ENCODE measurements around the gene RASL11A.
"Not testable (repeated sequence)": the region's sequence is repeated elsewhere in the genome, so short reads cannot be mapped to it uniquely, and the experiment has no call there.

Gene RASL11A

GRCh38 chr13:27270594-27271520 lies at the start of gene RASL11A:
RASL11A (plus strand) TSS chr13:27270830; CDS start chr13:27270945, 115 bp downstream.
- peak; percentile 24 to 59 for DNase-seq (ENCODE audit: low read depth in 2 of 2)

GRCh38 chr13:27222100-27222499 lies 48.5 kb upstream of the RASL11A start:
- DNase-seq (ENCODE audit: low read depth in 2 of 2): not testable (repeated sequence)

- DNase-seq (ENCODE audit: low read depth in 2 of 2): no peak
Measured at GRCh38 chr13:27226991-27227390, 43.6 kb upstream of the RASL11A start.

GRCh38 chr13:27228131-27228530 lies 42.5 kb upstream of the RASL11A start:
- DNase-seq (ENCODE audit: low read depth in 2 of 2): no peak

- no peak for DNase-seq (ENCODE audit: low read depth in 2 of 2)
Measured at GRCh38 chr13:27229642-27230041, 41.0 kb upstream of the RASL11A start.

GRCh38 chr13:27233964-27234363 lies 36.7 kb upstream of the RASL11A start:
- DNase-seq (ENCODE audit: low read depth in 2 of 2): no peak

- no peak for DNase-seq (ENCODE audit: low read depth in 2 of 2)
Measured at GRCh38 chr13:27236478-27236877, 34.2 kb upstream of the RASL11A start.

GRCh38 chr13:27242702-27243101 lies 27.9 kb upstream of the RASL11A start:
- DNase-seq (ENCODE audit: low read depth in 2 of 2): no peak

- DNase-seq (ENCODE audit: low read depth in 2 of 2): no peak
Measured at GRCh38 chr13:27245610-27246009, 25.0 kb upstream of the RASL11A start.

GRCh38 chr13:27250833-27251165 lies 19.8 kb upstream of the RASL11A start:
- DNase-seq (ENCODE audit: low read depth in 2 of 2): no peak

GRCh38 chr13:27251166-27252091 lies 19.2 kb upstream of the RASL11A start, which contains the start of gene RPL21:
RPL21 (plus strand) TSS chr13:27251558; CDS start chr13:27253777, 2,219 bp downstream.
- DNase-seq (ENCODE audit: low read depth in 2 of 2): peak; percentile 84 to 85

GRCh38 chr13:27252467-27252866 lies 18.2 kb upstream of the RASL11A start:
- no peak for DNase-seq (ENCODE audit: low read depth in 2 of 2)

- DNase-seq (ENCODE audit: low read depth in 2 of 2): no peak
Measured at GRCh38 chr13:27257233-27257568, 13.4 kb upstream of the RASL11A start.

- no peak for DNase-seq (ENCODE audit: low read depth in 2 of 2)
Measured at GRCh38 chr13:27257648-27258253, 12.9 kb upstream of the RASL11A start.

- DNase-seq (ENCODE audit: low read depth in 2 of 2): no peak
Measured at GRCh38 chr13:27258637-27259386, 11.8 kb upstream of the RASL11A start.

- no peak for DNase-seq (ENCODE audit: low read depth in 2 of 2)
Measured at GRCh38 chr13:27259831-27260230, 10.8 kb upstream of the RASL11A start.

- DNase-seq (ENCODE audit: low read depth in 2 of 2): no peak
Measured at GRCh38 chr13:27261396-27261795, 9.2 kb upstream of the RASL11A start.

- DNase-seq (ENCODE audit: low read depth in 2 of 2): no peak
Measured at GRCh38 chr13:27263438-27263837, 7.2 kb upstream of the RASL11A start.

- no peak for DNase-seq (ENCODE audit: low read depth in 2 of 2)
Measured at GRCh38 chr13:27264181-27264580, 6.4 kb upstream of the RASL11A start.

- no peak for DNase-seq (ENCODE audit: low read depth in 2 of 2)
Measured at GRCh38 chr13:27264648-27265047, 6.0 kb upstream of the RASL11A start.

- DNase-seq (ENCODE audit: low read depth in 2 of 2): no peak
Measured at GRCh38 chr13:27266917-27267316, 3.7 kb upstream of the RASL11A start.

All from stimulated activated CD8-positive, alpha-beta memory T cell treated with anti-CD3 and anti-CD28 coated beads, Interleukin-7, amount 100 ng/mL, for 4 hours (primary cell).